K562 (cell line): ENCODE measurements around the gene ADAT2. TPM values are rescaled to one million over a fixed set of nuclear protein-coding genes. Genes with fewer than 3 reads are reported as not detected.
A peak's percentile ranks its signal among the peaks of the same experiment; 100 is the strongest.
"Not testable (repeated sequence)": the region's sequence is repeated elsewhere in the genome, so short reads cannot be mapped to it uniquely, and the experiment has no call there.

Experiments used
- ATAC-seq: fragments of 200-7000 bp; cut with Tn5 transposase; 3 replicates; pipeline ENCODE4 v1.9.1; 2020; ENCODE audit warnings: moderate library complexity
- BruUV-seq: library from RNA; stranded (reverse); fragments of 400-500 nt; replicated peaks from 2 replicates; lab custom pipeline; 2021; lab: Mats Ljungman, UMichigan
- CTCF ChIA-PET: fragments of 300-600 bp; formaldehyde crosslinking; extraction: SDS; loops from one replicate; lab custom pipeline; 2021; ENCODE audit warnings: low intra/inter-chr PET ratio; lab: Yijun Ruan, JAX
- POLR2A ChIA-PET: fragments of 300-600, 350-650 bp; sonication (Branson Sonifier 250); formaldehyde crosslinking; extraction: SDS; loops from one replicate; lab custom pipeline; 2021; ENCODE audit warnings: antibody characterized with exemption, inconsistent platforms; lab: Yijun Ruan, JAX
- DNase-seq, 4 experiments: peaks; one replicate each; pipeline versions ENCODE4 v3.0.0 to v3.0.0-alpha.2; 2011 to 2018; ENCODE audit warnings: low spot score in 3 of 4, mixed read lengths in 3 of 4; ENCODE audit errors: extremely low read depth in 1 of 4
- FAIRE-seq: peaks from 2 replicates; lab custom pipeline; 2011; peaks lifted over from hg19 to GRCh38; lab: Jason Lieb, UNC
- H2AFZ ChIP-seq: 2 replicates; pipeline ENCODE4 v1.6.0; 2011; ENCODE audit warnings: low read depth, low read length, control low read depth, inconsistent platforms
- H3K27ac ChIP-seq: fragments of 200-600 bp; 3 replicates; pipeline ENCODE4 v1.8.0; 2011; ENCODE audit warnings: low read depth, mild to moderate bottlenecking, control low read depth, inconsistent platforms, low read length, moderate library complexity, mixed read lengths; ENCODE audit errors: extremely low read depth
- H3K27me3 ChIP-seq, 2 experiments: fragments of 300-600 bp in 1 of 2; 2 replicates in 1 of 2; 3 replicates in 1 of 2; pipeline versions ENCODE4 v1.6.0 to v1.8.0; 2011; ENCODE audit warnings: inconsistent platforms in 2 of 2, low read length in 2 of 2, mild to moderate bottlenecking in 1 of 2, mixed read lengths in 1 of 2, moderate library complexity in 1 of 2; ENCODE audit not compliant: control insufficient read depth in 2 of 2, insufficient read depth in 2 of 2
- H3K36me3 ChIP-seq: fragments of 300-600 bp; 3 replicates; pipeline ENCODE4 v1.8.0; 2011; ENCODE audit warnings: mild to moderate bottlenecking, low read length, inconsistent platforms; ENCODE audit not compliant: control insufficient read depth, insufficient read depth
- H3K4me1 ChIP-seq, 2 experiments: fragments of 200-600 bp in 1 of 2; replicated peaks in 1 of 2; 2 replicates in 1 of 2; 3 replicates in 1 of 2; pipeline versions ENCODE4 v1.5.1 to v1.8.0; 2011; ENCODE audit warnings: inconsistent platforms in 2 of 2, low read length in 2 of 2, mild to moderate bottlenecking in 1 of 2, mixed read lengths in 1 of 2, moderate library complexity in 1 of 2; ENCODE audit not compliant: control insufficient read depth in 2 of 2, insufficient read depth in 2 of 2
- H3K4me2 ChIP-seq: 2 replicates; pipeline ENCODE4 v1.6.1; 2011; ENCODE audit warnings: low read length, control low read depth, inconsistent platforms, mixed read lengths; ENCODE audit not compliant: insufficient read depth
- H3K4me3 ChIP-seq: fragments of 200-600 bp; sonication (generic), shearing (Covaris generic); 2 replicates; pipeline ENCODE4 v1.5.1; 2016; ENCODE audit warnings: control low read depth, inconsistent platforms
- H3K79me2 ChIP-seq: fragments of 200-600 bp; 3 replicates; pipeline ENCODE4 v1.8.0; 2011; ENCODE audit warnings: low read length, inconsistent platforms; ENCODE audit not compliant: control insufficient read depth, insufficient read depth
- H3K9ac ChIP-seq, 2 experiments: 2 replicates each; pipeline versions ENCODE4 v1.6.0 to v1.6.1; 2011; ENCODE audit warnings: low read depth in 2 of 2, low read length in 2 of 2, control low read depth in 1 of 2, inconsistent platforms in 1 of 2, mild to moderate bottlenecking in 1 of 2, mixed read lengths in 1 of 2; ENCODE audit not compliant: insufficient read depth in 1 of 2
- H3K9me1 ChIP-seq: one replicate; pipeline ENCODE4 v1.6.0; 2011; ENCODE audit warnings: inconsistent platforms, mild to moderate bottlenecking, low read length, moderate library complexity; ENCODE audit not compliant: control insufficient read depth, insufficient read depth
- H3K9me3 ChIP-seq: replicated peaks from 2 replicates; pipeline ENCODE4 v1.5.1; 2011; ENCODE audit warnings: low read depth, low read length, inconsistent platforms; ENCODE audit not compliant: control insufficient read depth, insufficient read depth
- H4K20me1 ChIP-seq: replicated peaks from 2 replicates; pipeline ENCODE4 v1.6.1; 2011; ENCODE audit warnings: low read length, inconsistent platforms, mixed read lengths; ENCODE audit not compliant: control insufficient read depth, insufficient read depth
- BCOR ChIP-seq: fragments of 450-650 bp; IDR thresholded peaks from 2 replicates; pipeline ENCODE4 v1.6.1; 2016
- CREM ChIP-seq: IDR thresholded peaks from 2 replicates; pipeline ENCODE4 v1.6.1; 2014; ENCODE audit warnings: antibody characterized with exemption, low read depth
- HMG20A ChIP-seq: fragments of 450-650 bp; formaldehyde crosslinking; conservative IDR thresholded peaks from 2 replicates; pipeline ENCODE4 v1.4.0; 2020; ENCODE audit warnings: mild to moderate bottlenecking, mixed read lengths
- KDM1A ChIP-seq, 2 experiments: fragments of 450-650 bp; IDR thresholded peaks; 2 replicates each; pipeline ENCODE4 v1.6.1; 2016; ENCODE audit warnings: mild to moderate bottlenecking in 2 of 2
- MCM3 ChIP-seq: fragments of 450-650 bp; IDR thresholded peaks from 2 replicates; pipeline ENCODE4 v1.6.1; 2016
- MED1 ChIP-seq: sonication (generic); formaldehyde crosslinking; IDR thresholded peaks from 2 replicates; pipeline ENCODE4 v1.8.1; 2023; ENCODE audit warnings: missing genetic modification reagents, borderline replicate concordance
- RBFOX2 ChIP-seq: fragments of 200-400 bp; formaldehyde crosslinking; IDR thresholded peaks from 2 replicates; pipeline ENCODE4 v1.6.1; 2017; ENCODE audit warnings: low read depth, mild to moderate bottlenecking, low read length, moderate library complexity
- SPI1 ChIP-seq: IDR thresholded peaks from 2 replicates; pipeline ENCODE4 v1.6.1; 2011; ENCODE audit warnings: low read depth, low read length, control low read depth, borderline replicate concordance
- THRAP3 ChIP-seq: fragments of 450-650 bp; IDR thresholded peaks from 2 replicates; pipeline ENCODE4 v1.6.1; 2016; ENCODE audit warnings: mild to moderate bottlenecking, inconsistent platforms, borderline replicate concordance
- ZNF146 ChIP-seq: IDR thresholded peaks from one replicate; pipeline ENCODE4 v1.6.1; 2018; ENCODE audit warnings: missing compliant biosample characterization; ENCODE audit not compliant: unreplicated experiment
- ZNF263 ChIP-seq: sonication (generic); formaldehyde crosslinking; IDR thresholded peaks from 2 replicates; pipeline ENCODE4 v1.8.0; 2022; ENCODE audit warnings: mild to moderate bottlenecking, missing genetic modification reagents, borderline replicate concordance
- WGBS: fragments of 100-300 bp; shearing (Covaris generic); methylation state at CpG from one replicate; pipeline ENCODE4 v1.1.6; 2016; ENCODE audit warnings: low coverage, mixed read lengths; ENCODE audit not compliant: insufficient coverage; ENCODE audit errors: missing lambda C conversion rate; 5-methylcytosine and 5-hydroxymethylcytosine counted together
- in situ Hi-C: fragments of 300-500 bp; cut with MboI; formaldehyde crosslinking; loops from 4 replicates; pipeline ENCODE4 v1.15.0; 2018; ENCODE audit warnings: inconsistent platforms, mixed read lengths
- intact Hi-C: fragments of 100-400 bp; cut with micrococcal nuclease; formaldehyde crosslinking; loops from 2 replicates; pipeline ENCODE4 v1.14.2; 2022
- polyA plus RNA-seq, 8 experiments: library from polyadenylated mRNA; depleted of rRNA in 4 of 8; stranded (reverse) in 5 of 8; unstranded in 3 of 8; fragments of >200 nt; fragmentation: Nextera tagmentation in 2 of 8; fragmentation: Illumina TruSeq in 1 of 8; extraction: Ambion mirVana in 2 of 8; extraction: Trizol in 1 of 8; gene quantifications; 2 replicates each; pipeline versions ENCODE4 v1.2.1 to v1.2.3, GENCODE V29; 2011 to 2014; ENCODE audit warnings: inconsistent platforms in 1 of 8, missing spikeins in 1 of 8
- total RNA-seq, 7 experiments: library from RNA; depleted of rRNA in 6 of 7; stranded (reverse); fragments of >200 nt in 6 of 7; fragmentation: Illumina TruSeq in 2 of 7; extraction: Trizol in 2 of 7; gene quantifications; 2 replicates each; pipeline versions ENCODE4 v1.2.1 to v1.2.3, GENCODE V29; 2011 to 2021; ENCODE audit warnings: low replicate concordance in 1 of 7

The ADAT2 gene
- total and polyA plus RNA-seq, 9 of the 15 experiments (the other 6 are each of a cell fraction or from before 2014, with no cell fraction given): 13.0 to 62.5 (median 31.7) TPM

- H3K36me3 ChIP-seq, intact Hi-C loops, H4K20me1 ChIP-seq, FAIRE-seq, in situ Hi-C loops, BruUV-seq, H3K79me2 ChIP-seq, ATAC-seq, H3K27ac ChIP-seq, H3K9ac ChIP-seq, H2AFZ ChIP-seq, H3K9me3 ChIP-seq, H3K27me3 ChIP-seq, CTCF ChIA-PET, H3K9me1 ChIP-seq, H3K4me3 ChIP-seq, H3K4me2 ChIP-seq, DNase-seq, H3K4me1 ChIP-seq: not testable (repeated sequence)
- TF ChIP-seq BCOR (peak; percentile 43; the same call in 1 of the 2 replicates), KDM1A (IDR thresholded peaks at IDR 0.05) (peak in 1 of 2 experiments; percentile 28; a peak in 1 of 4 replicates), ZNF146 (peak; percentile 90)
- POLR2A ChIA-PET: interaction anchor here (1.4 kb wide), 1 partner anchor 18 kb away, joined by 3 read pairs; no protein-coding TSS in a partner anchor
- WGBS: 37% methylated on average over 1 of the region's 2 CpGs
These were observed 18.3 kb upstream of the ADAT2 start for GRCh38 chr6:143468823-143469222.

- no peaks in the 10 kb centered on the region for H3K9me3 ChIP-seq
- H3K79me2 ChIP-seq: no peaks in the 10 kb centered on the region
- no peak overlapping the region for H3K4me2 ChIP-seq
- ChIA-PET POLR2A (interaction anchor here (1.4 kb wide), 1 partner anchor 17 kb away, joined by 3 read pairs; no protein-coding TSS in a partner anchor), CTCF (no interaction called here)
- H3K27ac ChIP-seq: no peak overlapping the region
- no peak overlapping the region for H3K9ac ChIP-seq
- H3K36me3 ChIP-seq: peaks cover 2% of the 10 kb centered on the region; the same call in 1 of the 3 replicates
- FAIRE-seq (no peak), ATAC-seq (no peak), DNase-seq (no peak)
- no peaks in the 10 kb centered on the region for H3K9me1 ChIP-seq
- intact Hi-C loops: no loop called here
- no peak overlapping the region for H2AFZ ChIP-seq
- H3K4me3 ChIP-seq: no peak overlapping the region
- no peaks in the 10 kb centered on the region for H3K4me1 ChIP-seq
- H3K27me3 ChIP-seq: no peaks in the 10 kb centered on the region
- TF ChIP-seq RBFOX2: no peak
- no peak for TF ChIP-seq CREM
- TF ChIP-seq MCM3: no peak
- no peak for TF ChIP-seq THRAP3
- TF ChIP-seq ZNF263: no peak
- no peak for TF ChIP-seq HMG20A (CRISPR knock-in tag)
- TF ChIP-seq MED1 (CRISPR knock-in tag): no peak
- TF ChIP-seq SPI1: no peak
- no TSS peak for BruUV-seq
- no peaks in the 10 kb centered on the region for H4K20me1 ChIP-seq
- in situ Hi-C loops: no loop called here
These were observed 17.5 kb upstream of the ADAT2 start for GRCh38 chr6:143468026-143468425.
